GM12878 (cell line): ENCODE results near the gene TK2. TPM values are rescaled to one million over a fixed set of nuclear protein-coding genes. Genes with fewer than 3 reads are reported as not detected.

ENCODE experiments used
- ATAC-seq: fragments of 200-7000 bp; cut with Tn5 transposase; 3 replicates; pipeline ENCODE4 v1.9.1; 2020; ENCODE audit warnings: mild to moderate bottlenecking, moderate library complexity
- BruUV-seq: library from RNA; stranded (reverse); fragments of 400-500 nt; replicated peaks from 2 replicates; lab custom pipeline; 2021; lab: Mats Ljungman, UMichigan
- CTCF ChIA-PET: fragments of 300-600 bp; sonication (Branson Sonifier 250); formaldehyde crosslinking; extraction: SDS; loops from one replicate; lab custom pipeline; 2021; ENCODE audit warnings: inconsistent platforms; lab: Yijun Ruan, JAX
- POLR2A ChIA-PET: fragments of 350-600 bp; formaldehyde crosslinking; extraction: SDS; loops from one replicate; lab custom pipeline; 2021; ENCODE audit warnings: inconsistent platforms; lab: Charles Lee
- RAD21 ChIA-PET: fragments of 300-600 bp; sonication (Branson Sonifier 250); formaldehyde crosslinking; loops from one replicate; lab custom pipeline; 2023; ENCODE audit warnings: antibody characterized with exemption; ENCODE audit not compliant: unreplicated experiment; lab: Charles Lee
- SMC1A ChIA-PET: fragments of 300-600 bp; sonication (Branson Sonifier 250); formaldehyde crosslinking; loops from one replicate; lab custom pipeline; 2023; ENCODE audit not compliant: unreplicated experiment, uncharacterized antibody; lab: Charles Lee
- DNase-seq: peaks from one replicate; pipeline ENCODE4 v3.0.0-alpha.2; 2011; ENCODE audit warnings: low read depth, low spot score
- FAIRE-seq: peaks from 3 replicates; lab custom pipeline; 2011; peaks lifted over from hg19 to GRCh38; lab: Jason Lieb, UNC
- H2AFZ ChIP-seq: 2 replicates; pipeline ENCODE4 v1.6.0; 2011; ENCODE audit warnings: low read depth, low read length, control low read depth; ENCODE audit not compliant: control insufficient read depth
- H3K27ac ChIP-seq: 2 replicates; pipeline ENCODE4 v1.5.1; 2011; ENCODE audit warnings: control low read depth; ENCODE audit not compliant: control insufficient read depth, insufficient read depth
- H3K27me3 ChIP-seq, 2 experiments: replicated peaks in 1 of 2; 2 replicates each; pipeline versions ENCODE4 v1.6.0 to v1.6.1; 2011; ENCODE audit warnings: low read length in 1 of 2; ENCODE audit not compliant: control insufficient read depth in 2 of 2, insufficient read depth in 2 of 2
- H3K36me3 ChIP-seq, 2 experiments: 2 replicates each; pipeline ENCODE4 v1.5.1; 2011; ENCODE audit warnings: low read length in 1 of 2; ENCODE audit not compliant: control insufficient read depth in 2 of 2, insufficient read depth in 2 of 2
- H3K4me1 ChIP-seq: 2 replicates; pipeline ENCODE4 v1.6.1; 2011; ENCODE audit warnings: mild to moderate bottlenecking, low read length, moderate library complexity, mixed read lengths; ENCODE audit not compliant: control insufficient read depth, insufficient read depth
- H3K4me2 ChIP-seq: 2 replicates; pipeline ENCODE4 v1.6.0; 2011; ENCODE audit warnings: control low read depth; ENCODE audit not compliant: control insufficient read depth, insufficient read depth
- H3K4me3 ChIP-seq: fragments of 200-600 bp; sonication (generic); 2 replicates; pipeline ENCODE4 v1.5.1; 2016
- H3K79me2 ChIP-seq: 2 replicates; pipeline ENCODE4 v1.6.0; 2011; ENCODE audit warnings: low read length; ENCODE audit not compliant: control insufficient read depth, insufficient read depth
- H3K9ac ChIP-seq: 2 replicates; pipeline ENCODE4 v1.8.0; 2011; ENCODE audit warnings: low read length, control low read depth, mixed read lengths; ENCODE audit not compliant: control insufficient read depth, insufficient read depth
- H3K9me3 ChIP-seq: replicated peaks from 3 replicates; pipeline ENCODE4 v1.5.1; 2011; ENCODE audit warnings: mild to moderate bottlenecking, low read length; ENCODE audit not compliant: control insufficient read depth, insufficient read depth
- H4K20me1 ChIP-seq: 2 replicates; pipeline ENCODE4 v1.6.0; 2011; ENCODE audit not compliant: control insufficient read depth, insufficient read depth
- CBX3 ChIP-seq: fragments of 200-600 bp; sonication (generic); IDR thresholded peaks from 2 replicates; pipeline ENCODE4 v1.6.1; 2016; ENCODE audit warnings: low read depth, borderline replicate concordance
- CBX5 ChIP-seq: sonication (generic); IDR thresholded peaks from 2 replicates; pipeline ENCODE4 v1.6.1; 2016; ENCODE audit warnings: low read depth, moderate library complexity, mild to moderate bottlenecking, inconsistent platforms
- CEBPB ChIP-seq, 2 experiments: fragments of 150-350 bp in 1 of 2; IDR thresholded peaks; 2 replicates each; pipeline ENCODE4 v1.6.1; 2012 to 2014; ENCODE audit warnings: low read depth in 2 of 2, low read length in 2 of 2, borderline replicate concordance in 1 of 2, inconsistent platforms in 1 of 2
- E2F4 ChIP-seq: IDR thresholded peaks from 2 replicates; pipeline ENCODE4 v1.6.1; 2012; ENCODE audit warnings: low read depth, low read length, improper control_type of control experiment
- GABPA ChIP-seq: IDR thresholded peaks from 2 replicates; pipeline ENCODE4 v1.6.1; 2014; ENCODE audit warnings: antibody characterized with exemption, low read depth, mild to moderate bottlenecking, inconsistent platforms
- HDGF ChIP-seq: fragments of 450-650 bp; IDR thresholded peaks from 2 replicates; pipeline ENCODE4 v1.6.1; 2016; ENCODE audit warnings: antibody characterized with exemption
- MAX ChIP-seq: IDR thresholded peaks from 2 replicates; pipeline ENCODE4 v1.6.1; 2012; ENCODE audit warnings: low read depth, low read length, improper control_type of control experiment
- MYC ChIP-seq: IDR thresholded peaks from 2 replicates; pipeline ENCODE4 v1.6.1; 2011; ENCODE audit warnings: mild to moderate bottlenecking, low read length, moderate library complexity, inconsistent platforms; ENCODE audit not compliant: insufficient read depth, insufficient replicate concordance, insufficient read length, severe bottlenecking
- PML ChIP-seq: IDR thresholded peaks from 2 replicates; pipeline ENCODE4 v1.6.1; 2012; ENCODE audit warnings: low read length, inconsistent platforms
- POLR2AphosphoS2 ChIP-seq: IDR thresholded peaks from 2 replicates; pipeline ENCODE4 v1.6.1; 2011; ENCODE audit warnings: low read depth, mild to moderate bottlenecking, low read length, improper control_type of control experiment, moderate library complexity
- RAD21 ChIP-seq: IDR thresholded peaks from 2 replicates; pipeline ENCODE4 v1.6.1; 2011; ENCODE audit warnings: mild to moderate bottlenecking, low read depth, low read length, moderate library complexity; ENCODE audit not compliant: insufficient read depth
- RAD51 ChIP-seq: fragments of 450-650 bp; IDR thresholded peaks from 2 replicates; pipeline ENCODE4 v1.6.1; 2016; ENCODE audit warnings: moderate library complexity, mild to moderate bottlenecking, inconsistent platforms
- RFX5 ChIP-seq: IDR thresholded peaks from 2 replicates; pipeline ENCODE4 v1.6.1; 2011; ENCODE audit warnings: low read depth, low read length, improper control_type of control experiment
- SREBF2 ChIP-seq: IDR thresholded peaks from 2 replicates; pipeline ENCODE4 v1.6.1; 2012; ENCODE audit warnings: mild to moderate bottlenecking, low read length
- STAT3 ChIP-seq: IDR thresholded peaks from 2 replicates; pipeline ENCODE4 v1.6.1; 2011; ENCODE audit warnings: low read depth, low read length, improper control_type of control experiment
- ZNF24 ChIP-seq: fragments of 450-650 bp; IDR thresholded peaks from 2 replicates; pipeline ENCODE4 v1.6.1; 2017; ENCODE audit warnings: antibody characterized with exemption, mild to moderate bottlenecking
- ZZZ3 ChIP-seq: IDR thresholded peaks from 2 replicates; pipeline ENCODE4 v1.6.1; 2011; ENCODE audit warnings: low read depth; ENCODE audit not compliant: control insufficient read depth, insufficient read length
- WGBS: methylation state at CpG from one replicate; pipeline ENCODE4 v1.1.6; 2016; ENCODE audit warnings: low lambda C conversion rate; ENCODE audit not compliant: insufficient replicate concordance, insufficient coverage; ENCODE audit errors: missing lambda C conversion rate; 5-methylcytosine and 5-hydroxymethylcytosine counted together
- in situ Hi-C: fragments of 300-500 bp; cut with MboI; formaldehyde crosslinking; loops from 9 replicates; pipeline ENCODE4 v1.14.3; 2018; ENCODE audit warnings: mixed read lengths
- intact Hi-C: fragments of 100-400 bp; cut with micrococcal nuclease; formaldehyde crosslinking; loops from one replicate; pipeline ENCODE4 v1.14.2; 2022; ENCODE audit not compliant: unreplicated experiment
- polyA plus RNA-seq, 11 experiments: library from polyadenylated mRNA; depleted of rRNA in 4 of 11; unstranded in 6 of 11; stranded (reverse) in 5 of 11; fragments of >200 nt; fragmentation: Nextera tagmentation in 4 of 11; fragmentation: Illumina TruSeq in 1 of 11; extraction: Ambion mirVana in 4 of 11; extraction: Trizol in 1 of 11; gene quantifications; 1 replicate in 1 of 11; 2 replicates in 10 of 11; pipeline versions ENCODE4 v1.2.1 to v1.2.3, GENCODE V29; 2011 to 2016; ENCODE audit warnings: inconsistent platforms in 2 of 11, missing spikeins in 2 of 11, low read depth in 1 of 11
- total RNA-seq, 4 experiments: library from RNA; depleted of rRNA in 3 of 4; stranded (reverse); fragments of >200 nt in 3 of 4; fragmentation: Illumina TruSeq in 1 of 4; extraction: Trizol in 1 of 4; gene quantifications; 2 replicates each; pipeline versions ENCODE4 v1.2.1 to v1.2.3, GENCODE V29; 2013 to 2021

The TK2 gene
- total and polyA plus RNA-seq, 10 of the 15 experiments (the other 5 are each of a cell fraction or from before 2014, with no cell fraction given): 1.3 to 12.4 (median 3.0) TPM

DNA sequence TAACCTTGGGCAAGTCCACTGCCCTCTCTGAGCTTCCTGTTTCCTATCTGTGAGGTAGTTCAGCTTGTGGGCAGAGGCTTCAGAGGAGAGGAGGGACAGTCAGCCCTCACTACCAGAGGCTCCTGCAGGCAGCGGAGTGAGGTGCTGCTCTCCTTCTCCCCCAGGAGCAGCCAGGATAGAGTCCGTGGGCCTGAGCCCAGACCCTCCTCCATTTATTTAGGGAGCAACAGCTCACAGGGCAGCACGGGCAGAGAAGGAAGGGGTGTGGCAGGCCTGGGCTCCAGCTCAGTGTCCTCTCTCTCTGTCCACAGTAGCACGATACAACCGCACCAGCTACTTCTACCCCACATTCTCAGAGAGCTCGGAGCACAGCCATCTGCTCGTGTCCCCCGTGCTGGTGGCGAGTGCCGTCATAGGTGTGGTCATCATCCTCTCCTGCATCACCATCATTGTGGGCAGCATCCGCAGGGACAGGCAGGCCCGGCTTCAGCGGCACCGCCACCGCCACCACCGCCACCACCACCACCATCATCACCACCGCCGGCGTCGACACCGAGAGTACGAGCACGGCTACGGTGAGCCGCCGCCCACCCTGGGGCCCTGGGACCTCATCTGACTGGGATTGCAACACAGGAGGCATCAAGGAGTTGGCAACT, 80.5 kb downstream of the TK2 start (continued):
- TF ChIP-seq CEBPB (IDR thresholded peaks at IDR 0.05; ENCODE audit: borderline replicate concordance in 1 of 2, low read depth in 2 of 2, low read length in 2 of 2) (no peak), RFX5 (no peak), MAX (no peak), HDGF (no peak)

GRCh38 chr16:66468321-66468965, 81.5 kb downstream of the TK2 start:
- POLR2A ChIA-PET: interaction anchor here (0.6 kb wide), 1 partner anchor 8 kb away, joined by 3 read pairs; no protein-coding TSS in a partner anchor
- no peaks in the 10 kb centered on the region for H3K79me2 ChIP-seq
- H4K20me1 ChIP-seq: no peaks in the 10 kb centered on the region
- SMC1A ChIA-PET: interaction anchor here (1.4 to 1.8 kb wide), 2 partner anchors 8 to 62 kb away, joined by 3 to 5 read pairs; no protein-coding TSS in a partner anchor
- no peaks in the 10 kb centered on the region for H3K4me1 ChIP-seq
- peaks cover 0 to 3% of the 10 kb centered on the region in 2 experiments; a peak in 3 of 4 replicates for H3K27me3 ChIP-seq
- no peak; the same call in 2 of the 3 replicates for ATAC-seq
- TF ChIP-seq PML: no peak
- TF ChIP-seq RAD51: no peak
- no peak for TF ChIP-seq ZZZ3
- TF ChIP-seq CBX5: no peak
- no peak for TF ChIP-seq MYC
- TF ChIP-seq GABPA: no peak
- no peak for TF ChIP-seq CBX3
- TF ChIP-seq POLR2AphosphoS2: no peak
- no peak for TF ChIP-seq E2F4
- TF ChIP-seq RAD21: no peak
- TF ChIP-seq SREBF2: no peak
- no peak for TF ChIP-seq STAT3
- TF ChIP-seq ZNF24: no peak
- TF ChIP-seq, all 136 proteins: peak for 0
- in situ Hi-C loops (no loop called here), intact Hi-C loops (no loop called here)
- Histone ChIP-seq H3K9ac (no peak overlapping the region), H3K9me3 (no peaks in the 10 kb centered on the region), H3K4me3 (no peak overlapping the region), H3K4me2 (no peak overlapping the region), H2AFZ (no peak overlapping the region), H3K27ac (no peak overlapping the region), H3K36me3 (no peaks in the 10 kb centered on the region)
- no TSS peak for BruUV-seq
- no peak for DNase-seq
- WGBS: 37% methylated on average over 11 of the region's 11 CpGs
- CTCF ChIA-PET: interaction anchor here (0.7 to 1.3 kb wide), 3 partner anchors 8 to 75 kb away, joined by 3 to 6 read pairs (median 4); no protein-coding TSS in a partner anchor
- FAIRE-seq: no peak
- RAD21 ChIA-PET: no interaction called here
